Colon (tissue), 2 donors: Measurements from ENCODE around the gene SYT10.
"Not testable (repeated sequence)": the region's sequence is repeated elsewhere in the genome, so short reads cannot be mapped to it uniquely, and the experiment has no call there.

Experiments used
- FAIRE-seq: peaks from 2 replicates; lab custom pipeline; 2012; peaks lifted over from hg19 to GRCh38; lab: Jason Lieb, UNC
- donor health status: control.
- donor health status: control.

SYT10 gene, protein sequence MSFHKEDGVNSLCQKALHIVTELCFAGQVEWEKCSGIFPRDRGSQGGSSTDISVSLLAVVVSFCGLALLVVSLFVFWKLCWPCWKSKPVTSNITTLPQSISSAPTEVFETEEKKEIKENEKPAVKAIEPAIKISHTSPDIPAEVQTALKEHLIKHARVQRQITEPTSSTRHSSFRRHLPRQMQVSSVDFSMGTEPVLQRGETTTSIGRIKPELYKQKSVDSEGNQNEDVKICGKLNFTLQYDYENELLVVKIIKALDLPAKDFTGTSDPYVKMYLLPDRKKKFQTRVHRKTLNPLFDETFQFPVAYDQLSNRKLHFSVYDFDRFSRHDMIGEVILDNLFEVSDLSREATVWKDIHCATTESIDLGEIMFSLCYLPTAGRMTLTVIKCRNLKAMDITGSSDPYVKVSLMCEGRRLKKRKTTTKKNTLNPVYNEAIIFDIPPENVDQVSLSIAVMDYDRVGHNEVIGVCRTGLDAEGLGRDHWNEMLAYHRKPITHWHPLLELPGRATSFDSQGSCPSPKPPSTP

DNA sequence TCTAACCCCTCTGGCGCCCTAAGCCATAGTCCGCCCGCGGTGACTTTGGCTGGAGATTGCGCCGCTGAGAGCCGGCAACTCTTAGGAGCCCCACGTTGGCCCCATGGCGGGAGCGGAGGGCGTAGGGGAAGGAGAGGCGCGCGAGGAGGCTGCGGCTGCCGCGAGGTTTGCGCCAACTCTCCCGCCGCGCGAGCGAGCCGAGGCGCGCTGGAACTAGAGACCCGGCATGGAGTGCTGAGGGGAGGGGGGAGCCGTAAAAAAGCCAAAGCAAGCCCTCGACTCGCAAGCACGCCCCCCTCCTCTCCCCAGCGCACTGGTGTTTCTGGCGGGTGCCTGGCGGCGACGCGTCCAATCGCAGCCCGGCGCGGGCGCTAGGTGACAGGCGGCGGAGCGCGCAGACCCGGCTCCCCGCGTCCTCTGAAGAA is at the start of gene SYT10:
TSS of gene SYT10 (minus strand) at position 233 of the 425 bp plus-strand sequence. CDS start 297 bp downstream, outside the sequence.
- no peak for FAIRE-seq

DNA sequence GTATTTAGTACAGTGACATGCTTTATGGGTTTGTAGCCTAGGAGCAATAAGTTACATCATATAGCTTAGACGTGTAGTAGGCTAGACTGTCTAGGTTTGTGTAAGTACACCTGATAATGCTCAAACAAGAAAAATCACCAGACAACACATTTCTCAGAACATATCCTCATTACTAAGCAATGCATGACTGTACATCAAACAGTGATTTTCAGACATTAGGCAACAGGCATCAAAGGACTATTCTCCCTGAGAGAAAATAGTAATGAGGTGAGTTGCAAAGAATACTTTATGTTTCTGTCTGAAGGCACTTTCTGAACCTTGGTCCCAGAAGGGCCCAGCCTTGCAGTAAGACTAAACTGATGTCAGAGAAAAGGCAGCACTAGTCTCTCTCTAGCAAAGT is 48.4 kb upstream of the SYT10 start:
- no peak for FAIRE-seq

DNA sequence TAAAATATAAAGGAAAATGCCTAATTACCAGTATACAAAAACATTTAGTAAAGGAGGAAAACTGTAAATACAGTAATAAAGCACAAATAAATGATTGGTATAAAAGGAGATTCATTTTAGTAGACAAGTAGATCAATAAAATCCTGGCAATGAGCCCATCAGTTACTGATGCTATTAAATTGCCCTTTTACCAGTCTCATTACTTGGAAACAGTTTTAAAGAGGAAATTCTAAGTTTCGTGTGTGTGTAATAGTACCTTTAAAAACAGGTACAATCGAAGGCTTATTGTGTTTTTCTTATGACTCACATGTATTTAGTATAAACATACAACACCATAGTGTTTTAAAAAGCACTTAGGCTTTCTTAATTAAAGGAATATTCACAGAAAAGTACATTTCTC is 46.4 kb upstream of the SYT10 start:
- no peak for FAIRE-seq

DNA sequence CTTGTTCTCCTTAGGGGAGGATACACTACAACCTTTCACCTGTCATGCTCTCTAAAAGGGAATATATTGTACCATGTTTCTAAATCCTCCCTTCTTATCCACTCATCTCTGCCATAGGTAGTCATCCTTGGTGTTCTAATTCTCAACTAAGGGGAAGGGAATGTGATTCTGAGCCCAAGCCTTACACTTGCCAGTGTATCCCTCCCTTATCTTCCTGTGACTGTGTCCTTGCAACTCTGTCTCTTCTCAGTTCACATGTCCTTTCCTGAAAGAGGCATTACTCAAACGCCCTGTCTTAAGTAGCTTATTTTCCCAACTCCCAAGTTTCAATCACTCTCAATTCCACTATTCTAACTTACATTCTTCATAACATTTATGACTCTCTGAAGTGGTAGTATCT is 44.5 kb upstream of the SYT10 start:
- no peak for FAIRE-seq

DNA sequence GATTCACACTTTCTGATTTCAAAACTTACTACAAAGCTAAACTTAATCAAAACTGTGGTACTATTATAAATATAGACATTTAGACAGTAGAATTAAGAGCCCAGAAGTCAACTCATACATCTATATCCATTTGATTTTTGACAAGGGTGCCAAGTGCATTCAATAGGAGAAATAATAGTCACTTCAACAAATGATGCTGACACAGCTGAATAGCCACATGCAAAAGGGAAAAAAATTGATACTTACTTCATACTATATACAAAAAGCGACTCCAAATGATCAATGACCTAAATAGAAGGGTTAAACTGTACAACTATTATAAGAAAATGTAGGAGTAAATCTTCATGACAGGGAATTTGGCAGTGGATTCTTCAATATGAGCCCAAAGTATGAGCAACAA is 40.7 kb upstream of the SYT10 start:
- FAIRE-seq = no peak

DNA sequence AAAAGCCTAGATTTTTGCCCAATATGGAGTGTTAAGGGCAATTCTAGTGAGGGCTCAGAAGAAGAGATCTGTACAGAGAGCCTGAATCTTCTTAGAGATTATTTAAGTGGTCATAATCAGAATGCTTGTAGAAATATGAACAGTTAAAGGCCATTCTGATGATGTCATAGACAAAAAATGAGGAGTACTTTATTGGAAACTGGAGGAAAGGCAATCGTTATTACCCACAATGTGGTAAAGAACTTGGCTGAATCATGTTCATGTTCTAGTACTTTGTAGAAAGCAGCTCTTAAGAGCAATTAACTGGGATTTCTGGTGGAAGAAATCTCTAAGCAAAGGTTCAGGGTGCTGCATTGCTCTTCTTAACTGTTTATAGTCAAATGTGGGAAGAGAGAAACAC is 36.4 kb upstream of the SYT10 start:
- no peak for FAIRE-seq

DNA sequence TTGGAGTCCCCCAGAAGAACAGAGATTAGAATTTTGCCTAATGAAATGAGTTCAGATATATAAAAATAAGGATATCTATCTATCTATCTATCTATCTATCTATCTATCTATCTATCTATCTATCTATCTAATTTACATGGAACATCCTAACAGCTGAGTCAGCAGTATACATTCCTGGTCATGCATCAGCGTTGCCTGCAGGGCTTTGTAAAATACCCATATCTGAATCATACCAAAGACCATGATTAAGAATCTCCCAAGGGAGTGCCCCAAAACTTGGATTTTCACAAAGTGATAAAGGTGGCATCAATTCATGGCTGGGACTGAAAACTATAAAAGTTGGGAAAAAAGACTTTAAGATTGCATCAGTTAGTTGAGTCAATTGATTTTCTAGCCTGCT is 32.7 kb upstream of the SYT10 start:
- FAIRE-seq = no peak

DNA sequence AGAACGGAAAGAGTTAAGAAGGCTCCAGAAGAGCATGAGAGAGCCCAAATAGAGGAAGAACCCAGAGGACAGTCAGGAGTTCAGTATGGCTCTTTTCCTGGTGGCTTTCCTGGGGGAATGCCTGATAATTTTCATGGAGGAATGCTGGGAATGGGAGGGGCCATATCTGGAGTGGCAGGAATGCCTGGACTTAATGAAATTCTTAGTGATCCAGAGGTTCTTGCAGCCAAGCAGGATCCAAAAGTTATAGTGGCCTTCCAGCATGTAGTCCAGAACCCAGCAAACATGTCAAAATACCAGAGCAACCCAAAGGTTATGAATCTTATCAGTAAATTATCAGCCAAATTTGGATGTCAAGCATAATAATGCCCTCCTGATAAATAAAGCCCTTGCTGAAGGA is 15.5 kb upstream of the SYT10 start:
- FAIRE-seq = no peak

DNA sequence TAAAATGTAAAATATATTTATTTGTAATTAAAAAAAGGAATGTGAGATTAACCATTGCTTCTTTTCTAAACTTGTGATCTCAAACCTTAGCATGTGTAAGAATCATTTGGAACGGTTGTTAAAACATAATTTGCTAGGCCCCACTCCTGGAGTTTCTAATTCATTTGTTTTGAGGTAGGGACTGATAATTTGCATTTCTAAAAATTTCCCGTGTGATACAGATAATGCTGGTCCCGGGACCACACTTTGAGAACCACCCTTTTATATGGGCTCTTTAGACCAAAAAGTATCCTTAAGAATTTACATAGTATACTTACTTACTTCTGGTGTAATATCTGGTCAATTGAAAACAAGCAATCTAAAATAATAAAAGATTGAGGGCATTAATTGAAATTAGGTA is 10.9 kb upstream of the SYT10 start:
- FAIRE-seq = no peak

DNA sequence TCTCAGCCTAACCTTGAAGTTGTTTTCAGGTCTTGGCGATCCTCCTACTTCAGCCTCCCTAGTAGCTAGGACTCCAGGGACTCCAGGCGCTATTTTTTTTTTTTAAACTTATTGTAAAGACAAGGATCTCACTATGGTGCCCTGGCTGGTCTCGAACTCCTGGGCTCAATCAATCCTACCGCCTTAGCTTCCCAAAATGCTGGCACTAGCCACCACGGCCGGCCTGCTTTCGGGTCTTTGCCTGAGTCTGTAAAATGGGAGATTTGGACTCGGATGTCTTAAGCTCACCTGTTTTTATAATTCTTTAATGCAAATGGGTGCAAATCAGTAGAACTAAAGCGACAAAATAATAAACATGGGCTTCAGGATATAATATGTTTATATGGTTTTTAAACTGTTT is 858 bp upstream of the SYT10 start:
- no peak for FAIRE-seq

DNA sequence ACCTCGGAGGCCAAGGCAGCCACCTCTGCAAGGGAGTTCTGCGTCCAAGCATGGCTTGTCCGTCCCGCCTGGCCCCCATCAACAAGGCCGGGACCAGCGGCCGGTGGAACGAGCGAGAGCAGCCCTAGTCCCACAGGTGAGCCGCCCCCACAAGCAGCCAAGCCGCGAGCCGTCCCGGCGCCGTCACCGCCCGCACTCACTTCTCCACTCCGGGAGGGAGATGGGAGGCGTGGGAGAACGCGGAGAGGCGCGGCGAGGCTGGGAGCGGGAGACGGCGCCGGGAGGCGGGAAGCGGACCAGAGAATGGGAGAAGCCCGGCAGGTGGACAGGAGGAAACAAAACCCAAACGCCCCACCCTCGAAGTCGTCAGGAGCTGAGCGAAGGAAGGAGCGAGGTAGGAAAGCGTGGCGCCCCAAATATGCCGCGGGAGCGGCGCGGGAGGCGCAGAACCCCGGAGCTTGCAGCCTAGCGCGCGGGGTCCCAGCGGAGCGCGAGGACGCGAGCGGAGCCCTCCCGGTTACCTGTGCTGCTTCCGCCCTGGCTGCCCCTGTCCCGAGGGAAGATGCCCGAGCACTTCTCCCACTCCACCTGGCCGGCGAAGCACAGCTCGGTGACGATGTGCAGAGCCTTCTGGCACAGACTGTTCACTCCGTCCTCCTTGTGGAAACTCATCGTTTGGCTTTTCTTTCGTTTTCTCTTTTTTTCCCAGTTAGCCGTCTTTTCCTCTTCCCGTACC is 600 bp downstream of the SYT10 start:
- no peak for FAIRE-seq

DNA sequence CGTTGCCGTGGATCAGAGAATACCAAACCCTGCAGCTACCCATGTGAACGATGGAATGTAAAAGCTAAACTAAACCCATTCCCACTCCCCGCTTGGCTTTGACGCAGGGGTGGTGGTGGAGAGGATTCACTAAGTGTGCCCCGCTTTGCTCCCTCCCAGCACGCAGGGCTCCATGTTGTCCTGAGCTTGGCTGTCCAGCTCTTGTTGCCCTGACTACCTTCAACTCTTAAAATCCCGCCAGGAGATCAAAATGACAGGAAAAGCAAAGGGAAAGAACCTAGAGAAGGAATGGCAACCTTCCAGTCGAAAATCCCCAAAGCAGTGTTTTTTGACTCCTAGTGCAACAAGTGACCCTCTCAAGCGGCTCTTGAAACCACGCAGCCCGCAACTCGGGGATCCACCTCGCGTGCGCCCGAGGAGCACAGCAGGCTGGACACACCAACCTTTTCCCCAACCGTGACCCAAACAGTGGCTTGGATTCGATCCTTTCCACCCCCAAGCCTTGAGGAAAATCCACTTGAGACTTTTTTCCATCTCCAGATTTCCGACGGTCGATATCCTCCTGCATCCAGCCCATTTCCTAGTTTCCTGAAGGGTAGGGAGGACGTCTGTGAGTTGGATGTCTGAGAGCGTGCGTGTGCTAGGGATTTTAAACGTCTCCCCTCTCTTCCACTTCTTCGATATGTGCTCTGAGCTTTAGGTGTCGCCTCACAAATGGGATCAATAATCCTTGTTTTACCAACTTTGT is 1.4 kb downstream of the SYT10 start:
- no peak for FAIRE-seq

DNA sequence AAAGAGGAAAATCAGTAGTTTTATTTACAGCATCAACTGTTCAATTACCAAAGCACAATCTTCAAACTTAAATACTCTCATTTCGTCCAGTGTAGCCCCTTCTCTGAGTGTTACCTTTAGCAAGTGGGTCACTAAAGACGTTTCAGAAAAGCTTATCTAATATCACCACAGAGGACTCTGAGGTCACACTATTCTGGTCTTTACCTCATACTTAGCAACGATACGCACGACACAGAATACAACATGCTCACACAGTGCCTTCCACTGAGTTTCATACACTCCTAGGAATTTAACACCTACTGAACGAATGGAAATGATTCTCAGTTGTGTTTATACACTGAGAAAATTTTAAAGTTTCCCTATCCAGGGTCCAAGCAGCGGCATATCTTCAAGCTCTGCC is 2.0 kb downstream of the SYT10 start:
- no peak for FAIRE-seq

DNA sequence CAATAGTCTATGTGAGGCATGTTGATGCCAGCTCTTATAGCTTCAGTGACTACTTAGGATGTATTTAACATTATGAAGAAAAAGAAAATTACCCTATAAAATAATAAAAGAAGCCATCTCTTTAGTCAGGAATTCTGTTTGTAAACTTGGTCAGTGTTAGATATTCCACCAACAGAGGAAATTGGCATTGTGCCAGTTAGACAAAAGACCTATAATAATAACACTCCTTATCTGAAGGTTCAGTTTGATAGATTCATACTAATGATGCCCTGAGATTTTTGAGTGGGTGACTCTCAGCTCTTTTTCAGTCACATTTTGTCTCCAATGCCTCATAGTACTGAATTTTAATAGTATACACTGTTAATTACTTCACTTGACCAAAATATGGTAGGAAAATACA is 6.6 kb downstream of the SYT10 start:
- FAIRE-seq = no peak

DNA sequence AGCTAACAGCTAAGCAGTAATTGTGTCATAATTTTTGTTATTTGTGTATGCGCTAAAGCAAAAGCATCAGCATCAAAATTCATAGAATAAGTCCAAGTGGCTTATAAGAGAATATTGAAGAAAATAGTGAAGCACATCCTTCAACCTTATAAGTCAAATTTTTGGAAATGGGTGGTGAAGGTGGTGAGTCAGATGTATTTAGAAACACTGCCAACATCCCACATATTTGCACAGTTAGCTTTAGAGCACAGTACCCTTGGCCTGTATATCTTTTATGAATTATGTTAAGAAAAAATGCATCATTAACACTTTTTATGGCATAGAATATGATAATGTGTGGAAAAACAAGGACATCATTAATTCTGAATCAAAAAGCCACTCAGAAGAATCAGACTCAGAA is 8.0 kb downstream of the SYT10 start:
- FAIRE-seq = no peak

DNA sequence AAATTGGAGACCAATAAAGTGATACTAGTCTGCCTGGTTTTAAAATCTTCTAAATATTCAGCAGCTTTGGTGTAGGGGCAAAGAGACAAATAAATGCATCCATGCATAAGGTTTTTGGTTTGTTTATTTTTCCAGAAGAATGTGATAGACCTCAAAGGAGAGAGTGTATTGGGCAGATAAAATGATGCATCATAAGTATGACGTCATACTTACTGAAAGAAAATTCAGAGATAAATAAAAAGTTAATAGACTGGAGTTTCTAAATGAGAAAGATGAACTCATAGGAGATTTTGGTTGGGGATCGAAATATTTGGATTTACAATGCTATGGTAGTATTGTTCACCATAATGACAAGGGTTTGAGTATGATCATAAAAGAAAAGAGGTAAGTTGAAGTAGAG is 10.2 kb downstream of the SYT10 start:
- FAIRE-seq = no peak

DNA sequence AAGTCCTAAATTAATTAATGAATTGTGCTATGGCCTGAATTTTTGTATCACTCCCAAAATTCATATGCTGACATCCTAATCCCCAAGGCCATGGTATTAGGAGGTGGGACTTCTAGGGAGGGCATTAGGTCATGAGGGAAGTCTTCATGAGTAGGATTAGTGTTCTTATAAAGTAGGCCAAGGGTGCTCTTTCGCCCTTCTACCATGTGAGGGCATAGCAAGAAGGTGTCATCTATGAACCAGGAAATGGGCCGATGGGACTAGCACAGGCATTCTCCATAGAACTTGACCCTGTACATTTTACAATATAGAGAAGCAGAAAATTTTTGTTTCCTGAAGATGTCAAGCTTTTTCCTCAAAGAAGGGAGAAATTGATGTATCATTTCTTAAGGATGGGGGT is 12.5 kb downstream of the SYT10 start:
- FAIRE-seq = no peak

DNA sequence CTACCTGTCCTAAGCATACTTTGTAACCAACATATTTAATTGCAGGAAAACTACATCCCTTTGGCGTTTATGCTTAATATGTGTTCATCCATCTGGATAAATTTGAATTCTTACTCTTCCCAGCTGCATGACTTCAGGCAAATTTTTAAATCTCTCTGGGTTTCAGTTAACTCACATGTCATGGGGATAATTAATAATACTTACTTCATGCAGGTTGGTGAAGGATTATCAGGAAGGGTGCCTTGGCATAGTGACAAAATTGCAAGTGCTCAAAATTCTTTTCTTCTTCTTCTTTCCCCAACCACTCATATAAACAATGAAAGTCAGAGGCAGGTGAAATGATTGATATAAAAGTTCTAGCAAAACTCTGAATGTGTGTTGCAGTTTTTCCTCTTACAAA is 15.9 kb downstream of the SYT10 start:
- no peak for FAIRE-seq

DNA sequence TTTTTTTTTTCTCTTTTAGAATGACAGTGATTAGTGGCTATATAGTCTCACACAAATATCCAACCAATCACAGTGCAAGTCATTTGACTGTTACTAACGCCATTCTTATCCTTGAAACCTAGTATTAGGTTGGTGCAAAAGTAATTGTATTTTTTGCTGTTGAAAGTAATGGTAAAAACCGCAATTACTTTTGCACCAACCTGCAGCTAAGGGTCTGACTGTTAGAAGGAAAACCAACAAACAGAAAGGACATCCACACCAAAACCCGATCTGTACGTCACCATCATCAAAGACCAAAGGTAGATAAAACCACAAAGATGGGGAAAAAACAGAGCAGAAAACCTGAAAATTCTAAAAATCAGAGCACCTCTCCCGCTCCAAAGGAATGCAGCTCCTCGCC is 27.2 kb downstream of the SYT10 start:
- FAIRE-seq = not testable (repeated sequence)

DNA sequence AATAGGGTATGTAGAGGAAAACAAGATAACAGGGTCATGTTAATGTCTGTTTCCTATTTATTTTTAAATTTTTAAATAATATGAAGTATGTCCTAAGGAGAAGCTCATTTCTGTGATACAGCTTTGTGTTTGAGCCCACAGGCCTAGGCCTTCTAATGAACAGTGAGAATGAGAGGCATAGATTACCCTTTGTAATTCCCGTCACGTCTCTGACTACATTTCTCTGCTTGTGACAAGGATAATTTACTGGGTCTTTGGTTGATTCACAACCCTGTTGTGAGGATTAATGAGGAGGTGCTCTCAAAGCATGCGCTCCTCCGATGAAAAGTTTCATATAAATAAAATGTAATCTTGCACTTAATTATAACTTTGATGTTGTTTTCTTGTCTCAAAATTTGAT is 56.1 kb downstream of the SYT10 start:
- FAIRE-seq = no peak

DNA sequence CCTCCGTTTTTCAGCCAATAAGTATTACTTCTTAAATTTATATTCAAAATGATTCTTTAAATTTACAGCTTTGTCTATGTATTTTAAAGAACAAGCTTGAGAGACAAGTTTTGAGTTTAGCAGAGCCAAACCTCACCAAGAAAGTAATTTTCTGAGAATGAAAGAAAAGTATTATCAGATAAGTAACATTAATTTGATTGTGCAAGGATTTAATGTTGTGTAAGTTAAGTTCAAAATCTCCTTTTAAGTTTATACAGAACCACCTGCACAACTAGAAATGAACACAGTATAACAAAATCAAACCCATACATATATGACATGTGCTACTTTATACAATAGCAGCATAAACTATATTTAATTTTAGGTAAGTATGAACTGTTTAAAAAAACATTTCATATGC is 63.5 kb downstream of the SYT10 start:
- no peak for FAIRE-seq

DNA sequence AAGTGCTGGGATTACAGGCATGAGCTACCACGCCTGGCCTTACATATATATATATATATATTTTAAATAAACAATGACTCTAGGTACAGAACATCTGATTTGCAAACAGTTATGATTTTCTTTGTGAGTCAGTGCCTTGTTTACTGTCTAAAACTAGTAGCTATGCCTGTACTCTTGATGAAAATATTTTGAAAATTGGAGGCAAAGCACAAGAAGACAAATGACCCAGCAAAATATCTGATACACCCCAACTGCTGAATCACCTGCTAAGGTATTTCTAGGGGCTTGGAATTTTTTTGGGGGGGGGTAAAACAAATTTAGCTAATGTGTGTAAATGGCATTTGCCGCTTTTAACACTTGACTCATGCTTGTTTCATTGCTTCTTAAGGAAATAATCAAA is 69.3 kb downstream of the SYT10 start:
- FAIRE-seq = no peak

DNA sequence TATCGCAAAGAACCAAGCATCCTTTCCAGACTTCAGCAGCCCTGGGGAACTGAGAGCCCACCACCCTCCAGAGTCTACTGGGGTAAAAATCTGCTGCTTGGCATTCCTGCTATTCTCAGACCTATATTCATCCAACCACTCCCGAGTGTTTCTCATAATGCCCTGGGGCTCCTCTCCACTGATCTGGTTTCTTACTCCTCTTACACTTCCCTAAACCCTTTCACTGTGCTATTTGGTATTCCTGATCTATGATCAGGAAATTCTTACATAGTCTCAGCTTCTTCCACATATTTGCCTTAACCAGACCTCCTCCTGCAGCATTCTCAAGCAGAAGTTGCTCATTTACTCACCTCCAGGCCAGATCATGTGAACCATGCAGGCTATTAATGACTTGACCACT is 82.4 kb downstream of the SYT10 start:
- FAIRE-seq = no peak
